Lower lobe of right lung (tissue), 2 donors: Measurements from ENCODE around the gene MIR17HG. TPM values are rescaled to one million over a fixed set of nuclear protein-coding genes. Genes with fewer than 3 reads are reported as not detected.
"Not testable (repeated sequence)": the region's sequence is repeated elsewhere in the genome, so short reads cannot be mapped to it uniquely, and the experiment has no call there.

Source experiments
- ATAC-seq, 2 donors: fragments of 200-7000 bp; cut with Tn5 transposase; one replicate each; pipeline ENCODE4 v1.9.1; 2020 to 2022; ENCODE audit warnings: mild to moderate bottlenecking in 2 of 2, moderate library complexity in 2 of 2
- DNase-seq: peaks from one replicate; pipeline ENCODE4 v3.0.0-alpha.2; 2020
- H3K27ac ChIP-seq: fragments of 200-600 bp; one replicate; pipeline ENCODE4 v1.8.0; 2022
- H3K27me3 ChIP-seq: fragments of 200-600 bp; one replicate; pipeline ENCODE4 v1.8.0; 2022; ENCODE audit warnings: low read depth
- H3K36me3 ChIP-seq: fragments of 200-600 bp; one replicate; pipeline ENCODE4 v1.8.0; 2022; ENCODE audit warnings: mild to moderate bottlenecking
- H3K4me1 ChIP-seq: fragments of 200-600 bp; one replicate; pipeline ENCODE4 v1.8.0; 2022
- H3K4me3 ChIP-seq: fragments of 200-600 bp; one replicate; pipeline ENCODE4 v1.8.0; 2022; ENCODE audit warnings: mild to moderate bottlenecking
- H3K9me3 ChIP-seq: fragments of 200-600 bp; one replicate; pipeline ENCODE4 v1.8.0; 2022
- intact Hi-C: fragments of 100-400 bp; cut with DNase I; formaldehyde crosslinking; loops from one replicate; pipeline ENCODE4 v1.11.0; 2022
- total RNA-seq: library from RNA; stranded (reverse); fragmentation: NEBNext Ultra II Directional; extraction: Animal tissue kit (Norgen Biotek cat#: 25700); gene quantifications from one replicate; pipeline ENCODE4 v1.2.1, GENCODE V29; 2021
- TF ChIP-seq, protein P1 (sequence below): fragments of 200-600 bp; IDR thresholded peaks from one replicate; pipeline ENCODE4 v1.8.0; 2022; ENCODE audit warnings: antibody characterized with exemption, mild to moderate bottlenecking
- donor health status: DM: no; HTN: yes; CAD: no; lungs with severe emphysema.

MIR17HG gene
- total RNA-seq, 1 donor from 2014 or later: 6.1 TPM

DNA sequence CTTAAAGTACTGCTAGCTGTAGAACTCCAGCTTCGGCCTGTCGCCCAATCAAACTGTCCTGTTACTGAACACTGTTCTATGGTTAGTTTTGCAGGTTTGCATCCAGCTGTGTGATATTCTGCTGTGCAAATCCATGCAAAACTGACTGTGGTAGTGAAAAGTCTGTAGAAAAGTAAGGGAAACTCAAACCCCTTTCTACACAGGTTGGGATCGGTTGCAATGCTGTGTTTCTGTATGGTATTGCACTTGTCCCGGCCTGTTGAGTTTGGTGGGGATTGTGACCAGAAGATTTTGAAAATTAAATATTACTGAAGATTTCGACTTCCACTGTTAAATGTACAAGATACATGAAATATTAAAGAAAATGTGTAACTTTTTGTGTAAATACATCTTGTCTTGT lies 3.6 kb downstream of the MIR17HG start:
- peaks cover 55% of the 10 kb centered on the region for H3K36me3 ChIP-seq
- no peaks in the 10 kb centered on the region for H3K27me3 ChIP-seq
- intact Hi-C loops: no loop called here
- H3K9me3 ChIP-seq: no peaks in the 10 kb centered on the region
- H3K4me1 ChIP-seq: peaks cover 47% of the 10 kb centered on the region
- H3K27ac ChIP-seq: no peak overlapping the region
- ATAC-seq: no peak
- no peak overlapping the region for H3K4me3 ChIP-seq
- no peak for DNase-seq
- TF ChIP-seq, protein P1, sequence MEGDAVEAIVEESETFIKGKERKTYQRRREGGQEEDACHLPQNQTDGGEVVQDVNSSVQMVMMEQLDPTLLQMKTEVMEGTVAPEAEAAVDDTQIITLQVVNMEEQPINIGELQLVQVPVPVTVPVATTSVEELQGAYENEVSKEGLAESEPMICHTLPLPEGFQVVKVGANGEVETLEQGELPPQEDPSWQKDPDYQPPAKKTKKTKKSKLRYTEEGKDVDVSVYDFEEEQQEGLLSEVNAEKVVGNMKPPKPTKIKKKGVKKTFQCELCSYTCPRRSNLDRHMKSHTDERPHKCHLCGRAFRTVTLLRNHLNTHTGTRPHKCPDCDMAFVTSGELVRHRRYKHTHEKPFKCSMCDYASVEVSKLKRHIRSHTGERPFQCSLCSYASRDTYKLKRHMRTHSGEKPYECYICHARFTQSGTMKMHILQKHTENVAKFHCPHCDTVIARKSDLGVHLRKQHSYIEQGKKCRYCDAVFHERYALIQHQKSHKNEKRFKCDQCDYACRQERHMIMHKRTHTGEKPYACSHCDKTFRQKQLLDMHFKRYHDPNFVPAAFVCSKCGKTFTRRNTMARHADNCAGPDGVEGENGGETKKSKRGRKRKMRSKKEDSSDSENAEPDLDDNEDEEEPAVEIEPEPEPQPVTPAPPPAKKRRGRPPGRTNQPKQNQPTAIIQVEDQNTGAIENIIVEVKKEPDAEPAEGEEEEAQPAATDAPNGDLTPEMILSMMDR: no peak

- Histone ChIP-seq H3K36me3 (peaks cover 62% of the 10 kb centered on the region), H3K4me3 (no peak overlapping the region), H3K27ac (no peak overlapping the region), H3K27me3 (no peaks in the 10 kb centered on the region), H3K9me3 (no peaks in the 10 kb centered on the region), H3K4me1 (peaks cover 41% of the 10 kb centered on the region)
- TF ChIP-seq, protein P1: no peak
- ATAC-seq (no peak), DNase-seq (no peak)
- intact Hi-C loops: no loop called here
Observed at GRCh38 chr13:91351980-91352379, 4.5 kb downstream of the MIR17HG start.

GRCh38 chr13:91352891-91353290 lies 5.4 kb downstream of the MIR17HG start:
- H3K27ac ChIP-seq, intact Hi-C loops, ATAC-seq, H3K27me3 ChIP-seq, DNase-seq, H3K4me3 ChIP-seq, H3K9me3 ChIP-seq: not testable (repeated sequence)
- H3K36me3 ChIP-seq: peaks cover 68% of the 10 kb centered on the region
- H3K4me1 ChIP-seq: peaks cover 39% of the 10 kb centered on the region

DNA sequence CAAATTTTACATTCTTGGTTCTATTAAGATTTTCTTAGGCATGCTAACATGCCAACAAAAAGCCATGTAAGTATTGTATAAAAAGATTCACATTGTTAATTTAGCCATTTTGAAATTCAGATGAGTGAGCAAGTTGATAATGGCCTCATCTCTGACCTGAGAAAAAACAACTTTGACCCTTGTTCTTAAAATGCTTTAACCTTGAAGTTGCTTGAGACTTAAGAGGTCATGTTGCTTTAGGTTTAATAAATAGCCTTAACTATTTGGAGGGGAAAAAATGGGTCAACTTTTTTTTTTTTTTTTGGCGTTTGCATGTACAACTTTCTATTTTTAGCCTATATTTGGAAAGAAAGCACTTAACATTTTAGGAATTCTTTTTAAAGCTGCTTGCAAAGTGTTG lies 6.0 kb downstream of the MIR17HG start:
- H3K4me1 ChIP-seq: peaks cover 39% of the 10 kb centered on the region
- H3K36me3 ChIP-seq: peaks cover 68% of the 10 kb centered on the region
- H3K27me3 ChIP-seq: no peaks in the 10 kb centered on the region
- no peak overlapping the region for H3K27ac ChIP-seq
- TF ChIP-seq, protein P1: no peak
- intact Hi-C loops: no loop called here
- no peak for DNase-seq
- no peaks in the 10 kb centered on the region for H3K9me3 ChIP-seq
- H3K4me3 ChIP-seq: no peak overlapping the region
- no peak for ATAC-seq

DNA sequence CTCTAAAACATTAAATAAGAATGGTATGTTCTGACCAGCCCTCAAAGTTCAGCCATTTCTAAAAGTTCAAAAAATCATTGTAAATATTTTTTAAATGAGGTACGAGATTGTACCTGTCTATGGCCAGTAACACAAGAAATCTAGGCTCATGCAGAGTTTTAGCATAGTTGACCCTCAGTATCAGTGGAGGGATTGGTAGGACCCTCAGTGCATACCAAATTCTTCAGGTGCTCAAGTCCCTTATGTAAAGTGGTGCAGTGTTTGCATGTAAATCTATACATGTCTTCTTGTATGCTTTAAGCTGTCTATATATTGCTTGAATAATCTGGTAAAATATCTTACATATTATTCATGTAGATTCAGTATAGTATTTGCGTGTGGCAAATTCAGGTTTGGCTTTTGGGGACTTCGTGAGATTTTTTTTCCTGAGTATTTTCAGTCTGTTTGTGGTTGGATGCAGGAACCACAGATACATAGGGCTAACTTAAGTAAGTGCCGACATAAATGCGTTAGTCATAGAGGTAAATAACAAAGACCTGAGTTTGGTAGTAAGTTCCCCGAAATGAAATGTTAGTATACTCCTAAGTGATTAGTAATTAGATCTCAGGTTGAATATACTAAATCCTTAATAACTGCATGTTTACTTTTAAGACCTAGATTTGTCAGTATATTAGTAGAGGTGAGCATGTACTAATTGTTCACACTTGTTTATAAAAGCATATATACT lies 7.8 kb downstream of the MIR17HG start:
- H3K27me3 ChIP-seq: no peaks in the 10 kb centered on the region
- H3K9me3 ChIP-seq: no peaks in the 10 kb centered on the region
- no peak overlapping the region for H3K4me3 ChIP-seq
- no peak for DNase-seq
- peaks cover 27% of the 10 kb centered on the region for H3K4me1 ChIP-seq
- H3K27ac ChIP-seq: no peak overlapping the region
- peaks cover 64% of the 10 kb centered on the region for H3K36me3 ChIP-seq
- no peak for ATAC-seq
- TF ChIP-seq, protein P1: no peak
- intact Hi-C loops: no loop called here

- H3K4me3 ChIP-seq: no peak overlapping the region
- H3K27me3 ChIP-seq: no peaks in the 10 kb centered on the region
- TF ChIP-seq, protein P1: no peak
- H3K9me3 ChIP-seq: no peaks in the 10 kb centered on the region
- intact Hi-C loops: no loop called here
- peaks cover 56% of the 10 kb centered on the region for H3K36me3 ChIP-seq
- DNase-seq (no peak), ATAC-seq (no peak)
- H3K4me1 ChIP-seq: peaks cover 19% of the 10 kb centered on the region
- no peak overlapping the region for H3K27ac ChIP-seq
Observed at GRCh38 chr13:91355826-91356710, 8.6 kb downstream of the MIR17HG start.
